Suprapubic skin (tissue), 4 donors: ENCODE measurements around the gene PIAS4. TPM values are rescaled to one million over a fixed set of nuclear protein-coding genes. Genes with fewer than 3 reads are reported as not detected.
A peak's percentile ranks its signal among the peaks of the same experiment; 100 is the strongest.

Source experiments
- DNase-seq, 2 donors: peaks; one replicate each; pipeline ENCODE4 v3.0.0-alpha.2; 2019; ENCODE audit warnings: low spot score in 2 of 2
- H3K27ac ChIP-seq: fragments of 200-600 bp; sonication (generic); one replicate; pipeline ENCODE4 v1.5.1; 2019
- H3K27me3 ChIP-seq: fragments of 200-600 bp; sonication (generic); one replicate; pipeline ENCODE4 v1.5.1; 2019
- H3K36me3 ChIP-seq: fragments of 200-600 bp; sonication (generic); one replicate; pipeline ENCODE4 v1.5.1; 2019
- H3K4me1 ChIP-seq: fragments of 200-600 bp; sonication (generic); one replicate; pipeline ENCODE4 v1.5.1; 2019
- H3K4me3 ChIP-seq: fragments of 200-600 bp; sonication (generic); one replicate; pipeline ENCODE4 v1.5.1; 2019; ENCODE audit warnings: mild to moderate bottlenecking
- H3K9me3 ChIP-seq: fragments of 200-600 bp; sonication (generic); one replicate; pipeline ENCODE4 v1.5.1; 2019
- EP300 ChIP-seq: sonication (generic); formaldehyde crosslinking; IDR thresholded peaks from one replicate; pipeline ENCODE4 v1.6.1; 2017; ENCODE audit warnings: antibody characterized with exemption
- POLR2A ChIP-seq, 2 donors: fragments of 450-650 bp; IDR thresholded peaks; one replicate each; pipeline ENCODE4 v1.6.1; 2017; ENCODE audit warnings: antibody characterized with exemption in 2 of 2, mild to moderate bottlenecking in 2 of 2, moderate library complexity in 2 of 2
- POLR2AphosphoS5 ChIP-seq, 3 donors: sonication (generic); formaldehyde crosslinking; IDR thresholded peaks; one replicate each; pipeline ENCODE4 v1.6.1; 2017; ENCODE audit warnings: antibody characterized with exemption in 3 of 3
- WGBS: methylation state at CpG from one replicate; pipeline ENCODE4 v1.1.5; 2018; 5-methylcytosine and 5-hydroxymethylcytosine counted together
- total RNA-seq, 4 donors: library from RNA; depleted of rRNA; stranded (reverse); fragments of >200 nt; gene quantifications; one replicate each; pipeline ENCODE4 v1.1.0, GENCODE V29; 2016
- TF ChIP-seq, protein P1 (sequence below), 2 donors: fragments of 200-600 bp in 1 of 2; fragments of 450-650 bp in 1 of 2; sonication (generic) in 1 of 2; IDR thresholded peaks; one replicate each; pipeline ENCODE4 v1.5.1; 2016 to 2019; ENCODE audit warnings: antibody characterized with exemption in 2 of 2, mild to moderate bottlenecking in 1 of 2, moderate library complexity in 1 of 2

The PIAS4 gene
- total RNA-seq, 4 donors from 2014 or later, result 17.1 to 28.7 (median 22.6) TPM

GRCh38 chr19:3982701-3983541, 24.6 kb upstream of the PIAS4 start:
- Histone ChIP-seq H3K4me3 (peak overlapping the region; percentile 99), H3K36me3 (peaks cover 62% of the 10 kb centered on the region), H3K4me1 (peaks cover 55% of the 10 kb centered on the region), H3K27ac (peak overlapping the region; percentile 98), H3K27me3 (no peaks in the 10 kb centered on the region), H3K9me3 (no peaks in the 10 kb centered on the region)
- DNase-seq, result peak in 1 of 2 donors; percentile 71
- TF ChIP-seq POLR2AphosphoS5 (IDR thresholded peaks at IDR 0.05), result no peak
- no peak for TF ChIP-seq POLR2A (IDR thresholded peaks at IDR 0.05)
- TF ChIP-seq EP300, result no peak
- TF ChIP-seq, protein P1, sequence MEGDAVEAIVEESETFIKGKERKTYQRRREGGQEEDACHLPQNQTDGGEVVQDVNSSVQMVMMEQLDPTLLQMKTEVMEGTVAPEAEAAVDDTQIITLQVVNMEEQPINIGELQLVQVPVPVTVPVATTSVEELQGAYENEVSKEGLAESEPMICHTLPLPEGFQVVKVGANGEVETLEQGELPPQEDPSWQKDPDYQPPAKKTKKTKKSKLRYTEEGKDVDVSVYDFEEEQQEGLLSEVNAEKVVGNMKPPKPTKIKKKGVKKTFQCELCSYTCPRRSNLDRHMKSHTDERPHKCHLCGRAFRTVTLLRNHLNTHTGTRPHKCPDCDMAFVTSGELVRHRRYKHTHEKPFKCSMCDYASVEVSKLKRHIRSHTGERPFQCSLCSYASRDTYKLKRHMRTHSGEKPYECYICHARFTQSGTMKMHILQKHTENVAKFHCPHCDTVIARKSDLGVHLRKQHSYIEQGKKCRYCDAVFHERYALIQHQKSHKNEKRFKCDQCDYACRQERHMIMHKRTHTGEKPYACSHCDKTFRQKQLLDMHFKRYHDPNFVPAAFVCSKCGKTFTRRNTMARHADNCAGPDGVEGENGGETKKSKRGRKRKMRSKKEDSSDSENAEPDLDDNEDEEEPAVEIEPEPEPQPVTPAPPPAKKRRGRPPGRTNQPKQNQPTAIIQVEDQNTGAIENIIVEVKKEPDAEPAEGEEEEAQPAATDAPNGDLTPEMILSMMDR (IDR thresholded peaks at IDR 0.05), result no peak
- 79% methylated on average over 18 of the region's 40 CpGs for WGBS

- peak overlapping the region; percentile 99 for H3K4me3 ChIP-seq
- H3K9me3 ChIP-seq, result no peaks in the 10 kb centered on the region
- H3K4me1 ChIP-seq, result peaks cover 61% of the 10 kb centered on the region
These were observed 24.0 kb upstream of the PIAS4 start for GRCh38 chr19:3983542-3983914.

GRCh38 chr19:3983936-3984583, 23.5 kb upstream of the PIAS4 start:
- H3K36me3 ChIP-seq, result peaks cover 52% of the 10 kb centered on the region
- TF ChIP-seq, protein P1 (IDR thresholded peaks at IDR 0.05), result no peak
- TF ChIP-seq POLR2AphosphoS5 (IDR thresholded peaks at IDR 0.05), result no peak
- TF ChIP-seq EP300, result no peak
- no peak for TF ChIP-seq POLR2A (IDR thresholded peaks at IDR 0.05)
- peak in 1 of 2 donors; percentile 78 for DNase-seq
- peak overlapping the region; percentile 98 for H3K27ac ChIP-seq
- H3K4me1 ChIP-seq, result peaks cover 61% of the 10 kb centered on the region
- no peaks in the 10 kb centered on the region for H3K27me3 ChIP-seq
- H3K9me3 ChIP-seq, result no peaks in the 10 kb centered on the region
- H3K4me3 ChIP-seq, result peak overlapping the region; percentile 99
- 48% methylated on average over 14 of the region's 30 CpGs for WGBS

More at GRCh38 chr19:3983542-3983914, 24.0 kb upstream of the PIAS4 start:
- Histone ChIP-seq H3K27ac (peak overlapping the region; percentile 98), H3K27me3 (no peaks in the 10 kb centered on the region), H3K36me3 (peaks cover 56% of the 10 kb centered on the region)
- DNase-seq, result no peak
- no peak for TF ChIP-seq POLR2AphosphoS5 (IDR thresholded peaks at IDR 0.05)
- TF ChIP-seq EP300, result no peak
- no peak for TF ChIP-seq POLR2A (IDR thresholded peaks at IDR 0.05)
- TF ChIP-seq, protein P1 (IDR thresholded peaks at IDR 0.05), result no peak
- WGBS, result 62% methylated on average over 7 of the region's 7 CpGs

DNA sequence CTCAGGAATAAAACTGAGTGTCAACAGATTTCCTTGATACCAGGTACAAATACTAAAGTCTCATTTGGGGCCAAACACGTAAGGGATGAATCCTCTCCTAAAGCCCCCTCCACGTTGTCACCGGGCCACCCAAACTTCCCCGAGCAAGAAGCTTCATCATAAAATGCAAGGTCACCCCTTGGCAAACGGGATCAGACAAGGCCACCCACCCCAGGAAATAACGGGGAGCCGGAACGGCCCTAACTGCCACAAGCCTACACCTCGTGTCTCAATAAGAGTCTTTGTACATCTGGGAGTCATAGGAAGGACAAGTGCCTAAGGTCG, 23.0 kb upstream of the PIAS4 start:
- whole genome bisulfite sequencing, result 1% methylated on average over 10 of the region's 10 CpGs
- Histone ChIP-seq H3K36me3 (peaks cover 47% of the 10 kb centered on the region), H3K4me3 (peak overlapping the region; percentile 99), H3K4me1 (peaks cover 64% of the 10 kb centered on the region), H3K9me3 (no peaks in the 10 kb centered on the region), H3K27ac (peak overlapping the region; percentile 98), H3K27me3 (no peaks in the 10 kb centered on the region)
- DNase-seq, result no peak
- no peak for TF ChIP-seq POLR2A (IDR thresholded peaks at IDR 0.05)
- TF ChIP-seq, protein P1 (IDR thresholded peaks at IDR 0.05), result no peak
- no peak for TF ChIP-seq POLR2AphosphoS5 (IDR thresholded peaks at IDR 0.05)
- TF ChIP-seq EP300, result no peak
